Ishikawa (cell line): ENCODE results near the gene RIN3.

Experiments used
- CEBPB ChIP-seq: IDR thresholded peaks from 2 replicates; pipeline ENCODE4 v1.6.1; 2012
- CREB1 ChIP-seq: IDR thresholded peaks from 2 replicates; pipeline ENCODE4 v1.6.1; 2012; ENCODE audit warnings: low read depth
- EGR1 ChIP-seq: IDR thresholded peaks from 2 replicates; pipeline ENCODE4 v1.6.1; 2012
- EP300 ChIP-seq: IDR thresholded peaks from 2 replicates; pipeline ENCODE4 v1.6.1; 2012; ENCODE audit warnings: borderline replicate concordance
- FOXM1 ChIP-seq: IDR thresholded peaks from 2 replicates; pipeline ENCODE4 v1.6.1; 2012; ENCODE audit warnings: low read depth, borderline replicate concordance
- MAX ChIP-seq: IDR thresholded peaks from 2 replicates; pipeline ENCODE4 v1.6.1; 2012
- NFIC ChIP-seq: IDR thresholded peaks from 2 replicates; pipeline ENCODE4 v1.6.1; 2012
- RAD21 ChIP-seq: IDR thresholded peaks from 2 replicates; pipeline ENCODE4 v1.6.1; 2012; ENCODE audit warnings: low read depth
- REST ChIP-seq: IDR thresholded peaks from 2 replicates; pipeline ENCODE4 v1.6.1; 2012; ENCODE audit warnings: low read depth, mild to moderate bottlenecking
- TAF1 ChIP-seq: IDR thresholded peaks from 2 replicates; pipeline ENCODE4 v1.6.1; 2012; ENCODE audit warnings: low read depth, mild to moderate bottlenecking
- TCF12 ChIP-seq: IDR thresholded peaks from 2 replicates; pipeline ENCODE4 v1.6.1; 2012; ENCODE audit warnings: low read depth
- TEAD4 ChIP-seq: IDR thresholded peaks from 2 replicates; pipeline ENCODE4 v1.6.1; 2012
- USF1 ChIP-seq: IDR thresholded peaks from 2 replicates; pipeline ENCODE4 v1.6.1; 2012
- YY1 ChIP-seq: IDR thresholded peaks from 2 replicates; pipeline ENCODE4 v1.6.1; 2012; ENCODE audit warnings: low read depth
- ZBTB7A ChIP-seq: IDR thresholded peaks from 2 replicates; pipeline ENCODE4 v1.6.1; 2012; ENCODE audit warnings: low read depth

RIN3 gene

GRCh38 chr14:92564344-92565039 is 50.9 kb downstream of the RIN3 start:
- TF ChIP-seq ZBTB7A (no peak), YY1 (no peak), NFIC (no peak), EP300 (no peak), TAF1 (no peak), RAD21 (no peak), CEBPB (no peak), CREB1 (no peak), EGR1 (no peak), FOXM1 (no peak), TEAD4 (no peak), USF1 (no peak), TCF12 (no peak), REST (no peak), MAX (no peak)

- TF ChIP-seq YY1, result no peak
- no peak for TF ChIP-seq MAX
- no peak for TF ChIP-seq RAD21
- TF ChIP-seq TEAD4, result no peak
Measured at GRCh38 chr14:92565040-92565717, 51.6 kb downstream of the RIN3 start.

GRCh38 chr14:92565718-92566115 is 52.1 kb downstream of the RIN3 start:
- TF ChIP-seq NFIC (no peak), TAF1 (no peak), CEBPB (no peak), ZBTB7A (no peak)

GRCh38 chr14:92567173-92567725 is 53.7 kb downstream of the RIN3 start:
- TF ChIP-seq EP300, result no peak

GRCh38 chr14:92568621-92569479 is 55.3 kb downstream of the RIN3 start:
- no peak for TF ChIP-seq YY1
- no peak for TF ChIP-seq RAD21
- no peak for TF ChIP-seq NFIC
- no peak for TF ChIP-seq EGR1
- no peak for TF ChIP-seq CREB1
- no peak for TF ChIP-seq ZBTB7A
- no peak for TF ChIP-seq CEBPB
- no peak for TF ChIP-seq USF1
- TF ChIP-seq TEAD4, result no peak
- no peak for TF ChIP-seq MAX
- no peak for TF ChIP-seq TAF1
- no peak for TF ChIP-seq TCF12
- TF ChIP-seq EP300, result no peak
- TF ChIP-seq REST, result no peak
- TF ChIP-seq FOXM1, result no peak
